ENCODE data around the gene CCNC. TPM values are rescaled to one million over a fixed set of nuclear protein-coding genes. Genes with fewer than 3 reads are reported as not detected.

Gene CCNC
- total RNA-seq, 1 experiment from 2014 or later, result 76.5 TPM

DNA sequence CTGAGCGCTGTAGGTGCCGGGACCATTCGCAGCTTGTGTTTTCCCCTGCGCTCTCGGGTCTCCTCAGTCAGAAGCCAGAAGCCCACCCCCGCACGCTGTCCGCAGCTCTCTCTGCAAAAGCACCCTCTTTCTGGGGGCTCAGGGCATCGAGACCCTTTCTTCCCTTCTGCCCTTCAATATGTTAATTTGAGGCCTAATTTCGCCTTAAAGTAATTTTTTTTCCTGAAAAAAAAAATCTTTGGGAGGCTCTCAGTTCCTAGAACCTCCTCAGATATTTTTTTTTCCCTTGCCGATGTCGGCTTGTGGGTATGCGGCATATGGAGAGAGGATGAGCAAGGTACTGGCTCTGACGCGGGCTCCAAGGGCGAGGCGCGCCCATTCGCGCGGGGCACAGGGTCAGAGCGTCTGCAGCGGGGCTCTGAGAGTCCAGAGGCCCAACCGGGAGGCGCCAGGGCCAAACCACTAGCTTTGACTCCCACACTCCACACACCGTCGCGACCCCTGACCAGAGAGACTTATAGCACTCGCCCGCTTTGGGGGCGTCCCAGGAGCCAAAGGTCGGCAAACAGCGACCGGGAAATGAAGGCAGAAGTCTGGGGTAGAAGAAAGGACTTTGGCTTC is 39.1 kb upstream of the CCNC start:
- TF ChIP-seq, protein P1, sequence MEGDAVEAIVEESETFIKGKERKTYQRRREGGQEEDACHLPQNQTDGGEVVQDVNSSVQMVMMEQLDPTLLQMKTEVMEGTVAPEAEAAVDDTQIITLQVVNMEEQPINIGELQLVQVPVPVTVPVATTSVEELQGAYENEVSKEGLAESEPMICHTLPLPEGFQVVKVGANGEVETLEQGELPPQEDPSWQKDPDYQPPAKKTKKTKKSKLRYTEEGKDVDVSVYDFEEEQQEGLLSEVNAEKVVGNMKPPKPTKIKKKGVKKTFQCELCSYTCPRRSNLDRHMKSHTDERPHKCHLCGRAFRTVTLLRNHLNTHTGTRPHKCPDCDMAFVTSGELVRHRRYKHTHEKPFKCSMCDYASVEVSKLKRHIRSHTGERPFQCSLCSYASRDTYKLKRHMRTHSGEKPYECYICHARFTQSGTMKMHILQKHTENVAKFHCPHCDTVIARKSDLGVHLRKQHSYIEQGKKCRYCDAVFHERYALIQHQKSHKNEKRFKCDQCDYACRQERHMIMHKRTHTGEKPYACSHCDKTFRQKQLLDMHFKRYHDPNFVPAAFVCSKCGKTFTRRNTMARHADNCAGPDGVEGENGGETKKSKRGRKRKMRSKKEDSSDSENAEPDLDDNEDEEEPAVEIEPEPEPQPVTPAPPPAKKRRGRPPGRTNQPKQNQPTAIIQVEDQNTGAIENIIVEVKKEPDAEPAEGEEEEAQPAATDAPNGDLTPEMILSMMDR (IDR thresholded peaks at IDR 0.05; ENCODE audit: unreplicated experiment), result no peak
- Mint-ChIP-seq H3K36me3 (ENCODE audit: insufficient read depth, unreplicated experiment) (no peaks in the 10 kb centered on the region), H3K27ac (ENCODE audit: low read depth, unreplicated experiment) (no peak overlapping the region), H3K9me3 (ENCODE audit: unreplicated experiment) (no peaks in the 10 kb centered on the region), H3K27me3 (ENCODE audit: insufficient read depth, unreplicated experiment) (peaks cover 70% of the 10 kb centered on the region), H3K4me3 (ENCODE audit: unreplicated experiment) (no peak overlapping the region), H3K4me1 (ENCODE audit: insufficient read depth, unreplicated experiment) (no peaks in the 10 kb centered on the region)
- ChIA-PET CTCF (interaction anchor here (0.7 to 1.8 kb wide), 3 partner anchors 14 to 199 kb away, joined by 3 to 5 read pairs (median 5); no protein-coding TSS in a partner anchor), POLR2A (no interaction called here)
- no TSS peak for BruUV-seq (replicated peaks)
- intact Hi-C loops (cut with micrococcal nuclease), result no loop called here
- DNase-seq (ENCODE audit: unreplicated experiment), result no peak

DNA sequence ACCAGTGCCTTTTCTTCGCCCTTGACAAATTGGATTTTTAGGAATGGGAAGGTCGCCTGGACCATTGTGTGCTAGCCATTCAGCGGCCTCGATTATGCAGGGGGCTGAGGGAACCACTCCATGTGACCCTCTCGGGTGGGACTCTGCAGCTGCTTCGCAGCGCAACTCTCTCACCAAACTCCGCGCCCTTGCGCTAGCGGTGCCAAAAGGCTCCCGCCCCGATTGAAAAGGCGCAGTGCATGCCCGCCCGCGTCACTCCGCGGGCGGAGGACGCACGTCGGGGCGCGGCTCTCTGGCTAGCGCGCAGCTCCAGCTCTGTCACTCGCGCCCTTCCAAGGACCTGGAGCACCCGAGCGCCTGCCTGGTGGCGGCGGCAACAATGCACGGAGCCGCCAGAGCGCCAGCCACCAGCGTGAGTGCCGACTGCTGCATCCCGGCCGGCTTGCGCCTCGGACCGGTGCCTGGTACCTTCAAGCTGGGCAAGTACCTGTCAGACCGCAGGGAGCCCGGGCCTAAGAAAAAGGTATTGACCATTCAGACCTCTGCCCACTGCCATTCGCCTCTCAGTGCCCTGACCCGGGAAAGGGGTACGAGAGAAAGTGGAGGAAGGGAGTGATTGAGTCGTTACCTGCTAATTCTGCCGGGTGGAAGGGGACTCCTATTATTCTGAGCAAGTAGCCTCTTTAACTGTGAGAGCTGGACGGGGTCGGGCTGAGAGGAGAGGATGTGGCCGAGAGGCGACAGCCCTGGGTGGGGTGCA is 38.4 kb upstream of the CCNC start, which contains the start of gene PRDM13:
PRDM13 (plus strand) TSS at position 178 of the 760 bp plus-strand sequence; CDS start at position 380, 202 bp downstream.
- Mint-ChIP-seq H3K27ac (ENCODE audit: low read depth, unreplicated experiment) (no peak within 1 kb of the TSS), H3K4me3 (ENCODE audit: unreplicated experiment) (no peak within 1 kb of the TSS), H3K9me3 (ENCODE audit: unreplicated experiment) (no peaks in the 10 kb centered on the region), H3K27me3 (ENCODE audit: insufficient read depth, unreplicated experiment) (peaks cover 77% of the 10 kb centered on the region), H3K4me1 (ENCODE audit: insufficient read depth, unreplicated experiment) (no peaks in the 10 kb centered on the region), H3K36me3 (ENCODE audit: insufficient read depth, unreplicated experiment) (no peaks in the 10 kb centered on the region)
- BruUV-seq (replicated peaks), result no TSS peak
- ChIA-PET POLR2A (no interaction called here), CTCF (interaction anchor here (0.7 to 1.8 kb wide), 3 partner anchors 14 to 200 kb away, joined by 3 to 5 read pairs (median 5); no protein-coding TSS in a partner anchor)
- TF ChIP-seq, protein P1 (IDR thresholded peaks at IDR 0.05; ENCODE audit: unreplicated experiment), result no peak
- intact Hi-C loops (cut with micrococcal nuclease), result no loop called here
- no peak for DNase-seq (ENCODE audit: unreplicated experiment)

DNA sequence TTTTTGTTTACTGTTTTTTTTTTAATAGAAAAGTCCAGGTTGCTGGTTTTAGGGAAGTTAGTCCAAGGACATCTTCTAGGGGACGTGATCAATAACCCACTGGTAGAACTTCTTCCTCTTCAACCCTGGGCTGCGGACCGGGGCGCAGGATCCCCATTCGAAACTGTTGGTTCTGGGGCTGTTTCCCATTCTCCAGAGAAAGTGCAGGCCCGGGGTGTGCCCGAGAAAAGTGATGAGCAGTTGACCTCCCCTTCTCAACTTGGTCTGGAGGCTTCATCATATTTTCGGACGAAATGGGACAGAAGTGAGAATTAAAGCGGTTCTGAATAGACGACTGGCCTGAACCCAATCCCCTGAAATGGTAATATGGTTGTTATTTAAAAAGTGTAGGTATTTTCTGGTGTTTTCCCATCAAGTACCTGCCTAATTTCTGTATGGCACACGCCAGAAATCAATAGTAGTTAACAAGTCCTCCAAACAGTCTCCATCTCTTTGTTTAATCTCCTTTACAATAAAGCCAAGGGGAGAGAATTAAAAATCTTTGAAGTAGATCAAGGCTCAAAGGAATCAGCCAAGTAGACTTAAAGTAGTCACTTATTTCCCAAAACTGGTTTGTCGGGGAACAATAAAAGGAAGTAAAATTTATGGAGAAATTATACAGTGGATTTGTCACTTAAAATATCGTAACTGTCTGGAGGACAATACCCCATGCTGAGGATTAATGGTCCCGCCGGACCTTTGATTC is 37.6 kb upstream of the CCNC start:
- intact Hi-C loops (cut with micrococcal nuclease), result no loop called here
- H3K4me1 Mint-ChIP-seq (ENCODE audit: insufficient read depth, unreplicated experiment), result no peaks in the 10 kb centered on the region
- H3K27ac Mint-ChIP-seq (ENCODE audit: low read depth, unreplicated experiment), result no peak overlapping the region
- H3K4me3 Mint-ChIP-seq (ENCODE audit: unreplicated experiment), result no peak overlapping the region
- no TSS peak for BruUV-seq (replicated peaks)
- no peak for DNase-seq (ENCODE audit: unreplicated experiment)
- POLR2A ChIA-PET, result no interaction called here
- H3K27me3 Mint-ChIP-seq (ENCODE audit: insufficient read depth, unreplicated experiment), result peaks cover 77% of the 10 kb centered on the region
- CTCF ChIA-PET, result interaction anchor here (1.8 kb wide), 1 partner anchor 13 kb away, joined by 5 read pairs; no protein-coding TSS in a partner anchor
- H3K36me3 Mint-ChIP-seq (ENCODE audit: insufficient read depth, unreplicated experiment), result no peaks in the 10 kb centered on the region
- no peaks in the 10 kb centered on the region for H3K9me3 Mint-ChIP-seq (ENCODE audit: unreplicated experiment)
- TF ChIP-seq, protein P1 (IDR thresholded peaks at IDR 0.05; ENCODE audit: unreplicated experiment), result no peak

Data from MCF 10A (cell line).